NB4 (cell line): ENCODE results near the gene CCDC191.

ENCODE experiments used
- DNase-seq: peaks from one replicate; pipeline ENCODE4 v3.0.0; 2010; ENCODE audit warnings: low read depth
- H3K4me3 ChIP-seq: one replicate; pipeline ENCODE4 v1.5.1; 2011; ENCODE audit warnings: mild to moderate bottlenecking, low read depth, low read length, moderate library complexity
- MYC ChIP-seq: IDR thresholded peaks from 2 replicates; pipeline ENCODE4 v1.6.1; 2011; ENCODE audit warnings: low read depth, low read length
- POLR2A ChIP-seq: IDR thresholded peaks from 2 replicates; pipeline ENCODE4 v1.6.1; 2011; ENCODE audit warnings: mild to moderate bottlenecking; ENCODE audit not compliant: insufficient read length; ENCODE audit errors: extremely low read depth
- TF ChIP-seq, protein P1 (sequence below): IDR thresholded peaks from 2 replicates; pipeline ENCODE4 v1.6.1; 2011; ENCODE audit warnings: low read depth, low read length
- TF ChIP-seq, protein P2 (sequence below): IDR thresholded peaks from one replicate; pipeline ENCODE4 v1.5.1; 2012; ENCODE audit warnings: low read depth, low read length

CCDC191 gene

DNA sequence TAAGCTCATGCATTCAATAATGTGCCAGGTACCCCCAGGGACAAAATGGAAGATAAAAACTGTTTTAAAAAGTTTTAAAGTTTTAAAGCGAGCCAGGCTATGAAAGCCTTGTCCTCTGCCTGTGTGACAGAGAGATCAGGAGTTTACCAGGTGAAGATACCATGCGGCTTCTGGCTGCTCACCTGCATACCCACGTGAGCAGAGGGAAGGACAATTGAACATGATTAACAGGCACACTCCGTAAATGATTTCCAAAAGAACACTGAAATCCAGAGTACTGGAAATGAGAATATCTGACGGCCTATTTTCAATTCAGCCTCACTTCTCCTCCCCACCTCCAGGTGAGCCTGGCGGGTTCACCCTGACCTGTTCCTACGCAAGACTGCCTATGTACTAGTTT is 42.1 kb downstream of the CCDC191 start:
- no peak overlapping the region for H3K4me3 ChIP-seq
- DNase-seq = no peak
- TF ChIP-seq, protein P1, sequence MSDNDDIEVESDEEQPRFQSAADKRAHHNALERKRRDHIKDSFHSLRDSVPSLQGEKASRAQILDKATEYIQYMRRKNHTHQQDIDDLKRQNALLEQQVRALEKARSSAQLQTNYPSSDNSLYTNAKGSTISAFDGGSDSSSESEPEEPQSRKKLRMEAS = no peak
- TF ChIP-seq MYC (no peak), POLR2A (no peak)
- TF ChIP-seq, protein P2, sequence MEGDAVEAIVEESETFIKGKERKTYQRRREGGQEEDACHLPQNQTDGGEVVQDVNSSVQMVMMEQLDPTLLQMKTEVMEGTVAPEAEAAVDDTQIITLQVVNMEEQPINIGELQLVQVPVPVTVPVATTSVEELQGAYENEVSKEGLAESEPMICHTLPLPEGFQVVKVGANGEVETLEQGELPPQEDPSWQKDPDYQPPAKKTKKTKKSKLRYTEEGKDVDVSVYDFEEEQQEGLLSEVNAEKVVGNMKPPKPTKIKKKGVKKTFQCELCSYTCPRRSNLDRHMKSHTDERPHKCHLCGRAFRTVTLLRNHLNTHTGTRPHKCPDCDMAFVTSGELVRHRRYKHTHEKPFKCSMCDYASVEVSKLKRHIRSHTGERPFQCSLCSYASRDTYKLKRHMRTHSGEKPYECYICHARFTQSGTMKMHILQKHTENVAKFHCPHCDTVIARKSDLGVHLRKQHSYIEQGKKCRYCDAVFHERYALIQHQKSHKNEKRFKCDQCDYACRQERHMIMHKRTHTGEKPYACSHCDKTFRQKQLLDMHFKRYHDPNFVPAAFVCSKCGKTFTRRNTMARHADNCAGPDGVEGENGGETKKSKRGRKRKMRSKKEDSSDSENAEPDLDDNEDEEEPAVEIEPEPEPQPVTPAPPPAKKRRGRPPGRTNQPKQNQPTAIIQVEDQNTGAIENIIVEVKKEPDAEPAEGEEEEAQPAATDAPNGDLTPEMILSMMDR = no peak

DNA sequence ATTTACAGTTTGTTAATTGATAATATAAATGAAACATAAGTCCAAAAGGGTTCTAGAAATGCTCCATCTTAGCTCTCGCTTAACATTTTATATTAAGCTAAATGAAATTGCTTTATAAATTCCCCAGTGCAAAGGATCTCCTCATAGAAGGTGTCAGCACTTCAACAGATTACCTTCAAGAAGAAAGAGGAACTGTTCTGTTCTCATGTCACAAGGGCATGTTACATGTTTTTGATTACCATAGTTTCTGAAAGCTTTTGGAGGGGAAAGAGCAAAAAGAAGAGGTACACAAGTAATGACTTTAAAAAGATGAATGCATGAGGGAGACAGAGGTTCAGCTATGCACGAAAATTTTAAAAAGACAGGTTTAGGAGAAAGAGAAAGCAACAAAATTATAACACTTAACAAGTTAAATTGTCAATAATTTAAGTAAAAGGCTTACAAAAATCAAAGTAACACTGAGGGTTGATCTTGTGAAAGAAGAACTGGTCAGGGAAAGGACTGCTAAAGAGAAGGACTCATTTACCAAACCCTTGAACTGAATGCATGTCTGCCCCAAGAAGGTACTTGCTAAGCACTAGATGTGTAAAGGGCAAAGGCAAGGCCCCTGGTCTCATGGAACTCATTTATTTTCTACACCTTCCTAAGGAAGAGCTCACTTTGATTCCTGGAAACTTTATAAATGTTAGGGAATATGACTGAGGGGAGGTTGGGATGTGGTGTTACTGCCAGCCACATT is 45.1 kb downstream of the CCDC191 start:
- TF ChIP-seq POLR2A = no peak
- TF ChIP-seq, protein P1 = no peak
- TF ChIP-seq, protein P2 = no peak
- no peak for TF ChIP-seq MYC
- no peak overlapping the region for H3K4me3 ChIP-seq
- no peak for DNase-seq

DNA sequence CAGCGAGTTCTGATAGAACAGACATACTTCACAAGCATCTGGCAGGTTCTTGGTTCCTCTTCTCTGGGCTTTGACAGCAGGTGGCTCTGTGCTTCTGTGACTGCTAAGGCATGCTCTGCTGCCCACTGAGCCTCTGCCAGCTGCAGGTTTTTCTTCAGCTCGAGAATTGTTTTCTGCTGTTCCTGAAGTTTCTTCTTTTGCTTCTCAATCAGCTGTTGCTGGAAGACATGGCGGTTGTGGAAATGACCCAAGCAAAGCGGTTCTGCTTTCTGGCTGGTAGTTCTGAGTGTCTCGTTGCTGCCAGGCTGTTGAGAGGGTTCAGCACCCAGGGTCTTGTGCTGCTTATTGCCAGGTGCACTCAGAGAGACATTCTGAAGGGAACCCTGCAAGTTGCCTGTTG is 50.8 kb downstream of the CCDC191 start:
- H3K4me3 ChIP-seq = no peak overlapping the region
- DNase-seq = no peak
- TF ChIP-seq POLR2A (no peak), MYC (no peak)
- TF ChIP-seq, protein P2 = no peak
- TF ChIP-seq, protein P1 = no peak

DNA sequence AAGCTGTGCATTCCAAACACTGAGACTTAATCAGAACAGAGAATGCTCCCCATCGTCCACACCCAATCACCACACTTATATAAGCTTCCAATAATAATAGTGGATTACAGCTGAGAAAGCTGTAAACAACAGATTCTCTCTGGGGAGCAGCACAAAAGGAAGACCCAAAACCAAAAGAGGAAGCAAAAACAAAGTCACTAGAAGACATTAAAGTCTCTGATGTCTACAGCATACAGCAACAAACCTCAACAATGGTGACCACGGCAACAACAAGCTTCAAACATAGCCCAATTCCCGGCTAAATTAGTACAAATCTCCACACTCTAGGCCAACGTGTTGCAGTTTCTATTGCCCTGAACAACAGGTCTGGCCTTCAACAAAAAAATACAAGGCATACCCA is 70.8 kb downstream of the CCDC191 start:
- H3K4me3 ChIP-seq = no peak overlapping the region
- peak; percentile 41 for DNase-seq

DNA sequence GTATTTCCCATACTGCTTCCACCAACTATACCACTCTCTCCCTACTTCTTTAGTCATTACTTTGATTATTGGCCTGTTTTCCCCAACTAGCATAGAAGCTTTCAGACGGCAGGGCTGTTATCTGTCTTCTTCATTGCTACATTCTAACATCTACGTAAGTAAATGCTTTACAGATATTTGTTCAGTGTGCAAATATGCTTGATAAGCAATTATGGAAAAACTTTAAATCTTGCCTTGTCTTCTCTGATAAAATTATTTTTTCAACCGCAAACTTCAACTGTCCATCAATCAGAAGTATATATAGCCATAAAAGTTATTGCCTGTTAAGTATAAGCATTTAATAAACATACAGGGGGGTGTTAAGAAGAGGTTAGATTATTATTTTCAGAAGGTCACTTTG is 72.8 kb downstream of the CCDC191 start:
- no peak overlapping the region for H3K4me3 ChIP-seq
- DNase-seq = no peak
- TF ChIP-seq, protein P2 = no peak
- TF ChIP-seq MYC (no peak), POLR2A (no peak)
- TF ChIP-seq, protein P1 = no peak

More for the DNA sequence above, 70.8 kb downstream of the CCDC191 start:
- TF ChIP-seq MYC (no peak), POLR2A (no peak)
- TF ChIP-seq, protein P2 = no peak
- TF ChIP-seq, protein P1 = no peak

DNA sequence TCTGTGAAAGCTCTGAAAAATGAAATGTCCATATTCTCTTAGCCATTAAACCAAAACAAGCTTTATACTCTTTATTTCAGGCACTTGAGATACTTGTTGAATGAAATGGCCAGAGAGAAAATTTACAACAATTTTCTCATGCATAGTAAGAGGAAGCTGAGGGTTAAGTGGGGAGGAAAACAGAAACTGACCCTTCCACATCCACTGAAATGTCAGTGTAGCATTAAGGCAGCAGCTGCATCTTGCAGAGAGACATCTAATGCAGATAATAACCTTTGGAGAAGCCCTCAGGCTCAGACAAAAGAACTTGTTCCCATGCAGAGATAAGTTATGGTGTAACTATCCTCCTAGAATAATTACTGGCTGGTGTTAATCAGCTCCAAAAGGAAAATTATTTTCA is 74.5 kb downstream of the CCDC191 start:
- DNase-seq = no peak
- TF ChIP-seq, protein P1 = no peak
- TF ChIP-seq MYC = no peak
- TF ChIP-seq POLR2A = no peak
- TF ChIP-seq, protein P2 = no peak

More for the DNA sequence above, 74.5 kb downstream of the CCDC191 start:
- H3K4me3 ChIP-seq = no peak overlapping the region
